Central memory CD8-positive, alpha-beta T cell (primary cell): ENCODE measurements around the gene OR56B1.

ENCODE experiments used
- ATAC-seq: fragments of 150-1000 bp; cut with Tn5 transposase; replicated peaks from 2 replicates; pipeline ENCODE4 v1.10.0; 2022; ENCODE audit warnings: mild to moderate bottlenecking, moderate FRiP score, moderate number of reproducible peaks; ENCODE audit not compliant: poor library complexity, severe bottlenecking; ENCODE audit errors: extremely low read depth
- DNase-seq, 2 donors: peaks; one replicate each; pipeline ENCODE4 v3.0.0; 2021; ENCODE audit warnings: low spot score in 2 of 2
- H3K27ac Mint-ChIP-seq: one replicate; pipeline ENCODE4 v1.8.0; 2022; ENCODE audit warnings: low read depth, mild to moderate bottlenecking, moderate library complexity, mixed read lengths
- H3K27me3 Mint-ChIP-seq: one replicate; pipeline ENCODE4 v1.8.0; 2022; ENCODE audit warnings: mixed read lengths
- H3K36me3 Mint-ChIP-seq: one replicate; pipeline ENCODE4 v1.8.0; 2022; ENCODE audit warnings: mild to moderate bottlenecking, moderate library complexity, mixed read lengths; ENCODE audit not compliant: insufficient read depth
- H3K4me1 Mint-ChIP-seq: one replicate; pipeline ENCODE4 v1.8.0; 2022; ENCODE audit warnings: mixed read lengths
- H3K4me3 Mint-ChIP-seq: one replicate; pipeline ENCODE4 v1.8.0; 2022; ENCODE audit warnings: mild to moderate bottlenecking, moderate library complexity, mixed read lengths
- H3K9me3 Mint-ChIP-seq: one replicate; pipeline ENCODE4 v1.8.0; 2022; ENCODE audit warnings: mixed read lengths

The OR56B1 gene

DNA sequence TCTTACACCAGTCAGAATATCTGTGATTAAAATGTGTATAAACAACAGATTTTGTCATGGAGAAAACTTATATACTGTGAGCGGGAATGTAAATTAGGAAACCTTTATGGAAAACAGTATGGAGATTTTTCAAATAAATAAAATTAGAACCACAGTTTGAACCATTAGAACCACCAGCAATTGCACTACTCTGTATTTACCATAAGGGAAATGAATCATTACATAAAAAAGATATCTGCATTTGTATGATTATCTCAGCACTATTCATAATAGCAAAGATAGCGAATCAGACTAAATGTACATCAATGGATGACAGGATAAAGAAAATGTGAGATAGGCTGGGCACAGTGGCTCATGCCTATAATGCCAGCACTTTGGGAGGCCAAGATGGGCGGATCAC is 10.4 kb downstream of the OR56B1 start:
- ATAC-seq (no peak), DNase-seq (no peak)
- H3K4me3 Mint-ChIP-seq: no peak overlapping the region
- no peaks in the 10 kb centered on the region for H3K36me3 Mint-ChIP-seq
- H3K4me1 Mint-ChIP-seq: no peaks in the 10 kb centered on the region
- no peak overlapping the region for H3K27ac Mint-ChIP-seq
- peaks cover 18% of the 10 kb centered on the region for H3K27me3 Mint-ChIP-seq
- peaks cover 6% of the 10 kb centered on the region for H3K9me3 Mint-ChIP-seq

- no peak overlapping the region for H3K4me3 Mint-ChIP-seq
- H3K27ac Mint-ChIP-seq: no peak overlapping the region
- no peak for ATAC-seq
Measured at GRCh38 chr11:5749836-5750235, 13.6 kb downstream of the OR56B1 start.

DNA sequence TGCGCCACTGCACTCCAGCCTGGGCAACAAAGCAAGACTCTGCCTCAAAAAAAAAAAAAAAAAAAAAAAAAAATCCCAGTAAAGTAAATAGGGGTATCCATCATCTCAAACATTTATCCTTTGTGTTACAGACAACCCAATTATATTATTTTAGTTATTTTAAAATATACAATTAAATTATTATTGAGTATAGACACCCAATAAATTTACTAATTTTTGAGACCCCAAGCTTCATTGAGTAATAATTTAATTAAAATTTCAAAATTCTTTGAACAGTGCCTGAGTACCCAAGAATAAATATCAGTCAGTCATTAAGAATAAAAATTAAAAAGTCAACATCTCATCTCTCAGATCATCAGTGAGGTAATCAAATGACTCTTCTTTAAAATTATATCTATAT is 17.7 kb downstream of the OR56B1 start, which contains the start of gene OR52N4:
TSS of gene OR52N4 (plus strand) at position 301 of the 400 bp plus-strand sequence. CDS start 498 bp downstream, outside the sequence.
- Mint-ChIP-seq H3K4me1 (no peaks in the 10 kb centered on the region), H3K4me3 (no peak within 1 kb of the TSS), H3K36me3 (no peaks in the 10 kb centered on the region), H3K27me3 (peaks cover 20% of the 10 kb centered on the region), H3K9me3 (no peaks in the 10 kb centered on the region), H3K27ac (no peak within 1 kb of the TSS)
- DNase-seq (no peak), ATAC-seq (no peak)

More at GRCh38 chr11:5749836-5750235, 13.6 kb downstream of the OR56B1 start:
- H3K4me1 Mint-ChIP-seq: no peaks in the 10 kb centered on the region
- DNase-seq: no peak
- H3K9me3 Mint-ChIP-seq: no peaks in the 10 kb centered on the region
- peaks cover 4% of the 10 kb centered on the region for H3K27me3 Mint-ChIP-seq
- no peaks in the 10 kb centered on the region for H3K36me3 Mint-ChIP-seq

- H3K36me3 Mint-ChIP-seq: no peaks in the 10 kb centered on the region
- H3K4me1 Mint-ChIP-seq: no peaks in the 10 kb centered on the region
- ATAC-seq (no peak), DNase-seq (no peak)
- H3K9me3 Mint-ChIP-seq: no peaks in the 10 kb centered on the region
- H3K27ac Mint-ChIP-seq: no peak overlapping the region
- no peak overlapping the region for H3K4me3 Mint-ChIP-seq
- H3K27me3 Mint-ChIP-seq: no peaks in the 10 kb centered on the region
Measured at GRCh38 chr11:5767056-5767455, 30.8 kb downstream of the OR56B1 start.

- Mint-ChIP-seq H3K27ac (no peak within 1 kb of the TSS), H3K4me1 (no peaks in the 10 kb centered on the region), H3K4me3 (no peak within 1 kb of the TSS), H3K9me3 (no peaks in the 10 kb centered on the region), H3K36me3 (no peaks in the 10 kb centered on the region), H3K27me3 (peaks cover 37% of the 10 kb centered on the region)
- ATAC-seq (no peak), DNase-seq (no peak)
Measured at GRCh38 chr11:5783255-5783654, 47.0 kb downstream of the OR56B1 start, which contains the start of gene OR52N5. OR52N5 (minus strand) TSS chr11:5783355; CDS start chr11:5778634, 4,721 bp downstream.
